Renal cortex interstitium (tissue), 11 donors: ENCODE data around the gene NDUFA8. TPM values are rescaled to one million over a fixed set of nuclear protein-coding genes. Genes with fewer than 3 reads are reported as not detected.
A peak's percentile ranks its signal among the peaks of the same experiment; 100 is the strongest.

Experiments used
- DNase-seq, 11 donors: peaks; one replicate each; pipeline ENCODE4 v3.0.0-alpha.2; 2013; ENCODE audit warnings: low read depth in 9 of 11, low spot score in 4 of 11; ENCODE audit errors: extremely low read depth in 1 of 11
- polyA plus RNA-seq, 3 donors: library from polyadenylated mRNA; unstranded; fragments of 120-200 nt; gene quantifications; one replicate each; pipeline ENCODE4 v1.2.1, GENCODE V29; 2013; ENCODE audit not compliant: insufficient read length in 3 of 3

The NDUFA8 gene
- polyA plus RNA-seq, 3 donors, result 71.7 to 90.3 (median 79.6) TPM

- DNase-seq, result no peak
These were observed 32.8 kb upstream of the NDUFA8 start for GRCh38 chr9:122192261-122192875.

DNA sequence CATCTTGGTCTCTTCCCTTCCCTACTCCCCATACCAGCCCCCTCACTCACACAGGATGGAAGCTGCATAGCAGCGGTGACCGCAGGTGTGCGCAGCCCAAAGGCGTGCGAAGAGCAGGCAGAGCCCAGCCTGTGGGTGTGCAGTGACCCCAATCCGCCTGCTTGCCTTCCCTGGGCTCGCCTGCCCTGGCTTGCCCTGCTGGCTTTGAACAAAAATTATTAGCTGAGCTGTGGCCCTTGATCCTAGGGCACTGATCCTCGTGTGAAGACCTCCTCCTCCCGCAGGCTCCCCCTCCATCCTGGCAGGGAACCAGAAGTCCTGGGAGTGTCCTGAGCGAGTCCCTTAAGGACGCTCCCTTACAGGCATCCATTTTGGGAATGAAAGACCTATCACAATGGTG is 32.0 kb upstream of the NDUFA8 start:
- DNase-seq, result peak in 4 of 11 donors; percentile 17 to 26 (median 19)

GRCh38 chr9:122190597-122191381 is 31.2 kb upstream of the NDUFA8 start:
- no peak for DNase-seq

GRCh38 chr9:122188369-122188768 is 28.8 kb upstream of the NDUFA8 start:
- no peak for DNase-seq

- no peak for DNase-seq
These were observed 27.3 kb upstream of the NDUFA8 start for GRCh38 chr9:122186777-122187470.

- DNase-seq, result no peak
These were observed 26.7 kb upstream of the NDUFA8 start for GRCh38 chr9:122186301-122186700.

DNA sequence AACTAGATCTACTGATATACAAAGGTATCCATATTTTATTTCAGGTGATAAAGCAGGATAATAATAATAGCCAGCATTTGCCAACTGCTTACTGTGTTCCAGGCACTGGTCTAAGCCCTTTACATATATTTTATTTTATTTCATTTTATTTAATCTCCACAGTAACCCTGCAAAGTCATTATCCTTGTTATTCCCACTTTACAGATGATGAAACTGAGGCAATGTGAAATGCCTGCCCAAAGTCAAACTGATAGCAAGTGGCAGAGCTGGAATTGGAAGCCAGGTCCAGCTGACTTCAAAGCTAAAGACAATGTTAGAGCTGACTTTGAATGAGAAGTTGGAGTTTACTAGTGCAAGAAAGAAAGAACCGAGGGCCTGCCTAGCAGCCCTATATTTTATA is 25.0 kb upstream of the NDUFA8 start:
- DNase-seq, result no peak

DNA sequence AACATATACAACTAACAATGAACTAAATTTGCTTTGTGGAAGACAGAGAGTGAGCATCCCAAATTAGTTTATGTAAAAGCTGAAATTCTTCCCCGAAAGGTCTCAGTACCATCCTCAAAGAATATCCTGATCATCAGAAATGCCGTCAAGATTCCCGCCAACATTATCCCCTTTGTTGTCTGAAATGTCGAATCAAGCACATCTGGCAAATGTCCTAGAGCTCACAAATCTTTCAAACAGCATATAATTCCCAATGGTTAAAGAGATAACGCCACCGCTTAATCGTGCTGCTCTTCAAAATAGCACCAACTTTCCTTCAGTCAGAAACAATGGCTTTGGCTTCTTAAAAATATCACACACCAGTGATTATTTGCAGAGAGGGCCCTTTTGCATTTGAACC is 23.9 kb upstream of the NDUFA8 start:
- no peak for DNase-seq

DNA sequence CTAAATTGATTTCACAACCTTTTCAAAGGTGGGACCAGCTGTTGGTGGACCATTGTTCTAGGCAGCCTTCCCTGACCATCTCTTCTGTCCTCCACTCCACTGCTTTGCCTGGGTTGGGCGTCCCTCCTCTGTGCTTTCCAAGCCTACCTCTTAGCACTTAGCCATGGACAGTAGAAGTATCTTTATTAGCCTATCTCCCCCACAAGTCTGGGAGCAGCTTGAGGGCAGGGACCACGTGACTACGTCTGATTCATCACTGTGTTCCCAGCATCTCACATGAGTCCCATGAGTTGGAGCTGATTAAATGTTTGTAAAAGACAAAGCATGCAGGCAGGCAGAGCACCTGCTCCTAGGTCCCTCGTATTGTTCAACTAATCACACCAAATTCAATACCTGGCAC is 21.1 kb upstream of the NDUFA8 start:
- DNase-seq, result no peak

- no peak for DNase-seq
These were observed 20.1 kb upstream of the NDUFA8 start for GRCh38 chr9:122179690-122180074.

- no peak for DNase-seq
These were observed 19.6 kb upstream of the NDUFA8 start for GRCh38 chr9:122179054-122179689.

DNA sequence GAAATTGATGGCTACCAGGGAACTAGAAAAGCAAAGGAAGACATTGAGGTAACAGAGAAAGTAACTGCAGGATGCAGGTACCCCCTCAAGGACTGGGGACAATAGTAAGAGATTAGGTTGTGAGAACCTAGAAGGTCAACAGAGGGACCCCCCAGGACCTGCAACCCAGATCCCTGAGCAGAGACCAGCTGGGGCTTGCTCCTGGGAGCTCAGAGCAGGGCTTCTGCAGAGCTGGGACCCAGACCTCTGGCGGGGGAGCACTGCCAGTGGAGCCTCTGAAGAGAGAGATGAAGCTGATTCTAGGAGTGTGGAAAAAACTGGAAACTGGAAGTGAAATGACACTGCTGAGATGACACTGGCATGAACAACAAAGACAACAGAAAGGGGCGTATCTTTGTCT is 17.3 kb upstream of the NDUFA8 start:
- DNase-seq, result no peak

DNA sequence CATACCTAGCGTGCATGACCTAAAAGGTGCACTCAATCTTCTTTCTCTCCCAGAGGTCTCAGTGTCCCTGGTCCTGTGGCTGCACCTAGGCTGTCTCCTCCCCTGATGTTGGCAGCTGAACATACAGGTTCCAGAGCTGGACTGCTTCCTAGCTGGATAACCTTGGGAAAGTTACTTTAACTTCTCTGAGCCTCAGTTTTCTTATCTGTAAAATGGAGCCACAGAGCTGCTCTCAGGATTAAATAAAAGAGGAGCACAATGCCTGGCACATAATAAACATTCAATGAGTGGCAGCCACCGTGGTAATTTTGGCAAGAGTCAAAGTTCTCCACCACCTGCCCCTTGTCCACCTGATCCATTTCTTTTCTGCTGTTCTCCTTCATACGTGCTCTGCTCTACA is 14.1 kb upstream of the NDUFA8 start:
- DNase-seq, result no peak

GRCh38 chr9:122172131-122172530 is 12.6 kb upstream of the NDUFA8 start:
- no peak for DNase-seq

GRCh38 chr9:122168356-122168755 is 8.8 kb upstream of the NDUFA8 start:
- DNase-seq, result no peak

DNA sequence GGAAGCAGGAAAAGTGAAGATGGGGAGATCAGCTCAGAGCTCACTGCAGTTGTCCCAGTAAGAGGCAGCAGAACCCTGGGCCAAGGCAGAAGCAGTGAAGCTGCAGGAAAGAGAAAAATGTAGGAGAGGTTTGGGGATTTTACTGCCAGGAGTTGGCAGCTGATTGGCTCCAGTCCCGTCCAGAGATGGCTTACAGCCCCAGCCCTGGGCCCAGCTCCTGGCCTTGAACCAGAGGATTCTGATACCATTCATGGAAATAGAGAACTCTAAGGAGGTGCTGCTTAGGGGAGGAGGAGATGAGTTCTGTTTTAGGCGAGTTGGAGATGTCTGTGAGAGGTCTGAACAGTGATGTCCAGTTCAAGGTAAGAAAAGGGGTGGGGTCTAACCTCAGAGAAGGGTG is 4.7 kb upstream of the NDUFA8 start:
- no peak for DNase-seq

DNA sequence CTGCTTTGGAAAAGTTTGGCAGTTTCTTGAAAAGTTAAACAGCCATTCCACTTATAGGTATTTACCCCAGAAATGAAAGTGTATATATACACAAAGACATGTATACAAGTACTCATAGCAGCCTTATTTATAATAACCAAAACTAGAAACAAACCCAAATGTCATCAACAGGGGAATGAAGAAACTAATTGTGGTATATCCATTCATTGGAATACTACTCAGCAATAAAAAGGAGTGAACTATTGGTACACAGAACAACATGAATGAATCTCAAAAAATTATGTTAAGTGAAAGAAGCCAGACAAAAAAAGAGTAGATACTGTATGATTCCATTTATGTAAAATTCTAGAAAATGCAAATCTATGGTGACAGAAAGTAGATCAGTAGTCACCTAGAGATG is 2.8 kb upstream of the NDUFA8 start:
- DNase-seq, result no peak

DNA sequence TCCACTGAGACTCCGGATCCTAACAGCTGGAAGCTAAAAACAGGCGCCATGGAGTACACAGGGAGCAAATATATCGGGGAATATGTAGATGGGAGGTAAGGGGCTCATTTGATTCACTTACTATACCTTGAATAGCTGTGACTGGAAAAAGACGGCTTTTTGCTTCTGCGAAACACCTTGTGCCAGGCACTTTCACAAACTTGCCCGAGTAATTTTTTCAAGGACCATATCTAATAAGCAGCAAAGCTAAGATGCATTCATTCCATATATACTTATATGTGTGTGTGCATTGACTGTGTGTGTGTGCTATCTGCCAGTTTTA is 307 bp upstream of the NDUFA8 start:
- no peak for DNase-seq

- no peak for DNase-seq
These were observed 1.4 kb downstream of the NDUFA8 start for GRCh38 chr9:122158202-122158601.

DNA sequence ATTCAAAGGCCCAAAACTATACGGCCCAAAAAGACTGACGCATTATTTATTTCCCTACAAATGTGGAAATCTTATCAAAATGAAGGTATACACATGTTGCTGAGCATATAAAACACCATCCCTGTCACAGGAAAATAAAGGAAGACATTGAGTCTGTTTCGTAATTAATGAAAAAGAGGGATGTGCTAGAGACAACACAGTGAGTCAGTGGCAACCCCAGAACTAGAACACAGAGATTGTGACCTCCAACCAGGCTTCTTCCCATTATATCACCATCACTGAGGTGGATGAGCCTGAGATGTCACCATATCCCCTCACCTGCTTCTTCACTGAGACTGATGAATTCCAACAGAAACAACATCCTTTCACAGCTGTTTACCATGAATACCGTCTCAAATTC is 3.8 kb downstream of the NDUFA8 start:
- DNase-seq, result no peak
